ENCODE measurements around the gene WBP2NL. TPM values are rescaled to one million over a fixed set of nuclear protein-coding genes. Genes with fewer than 3 reads are reported as not detected.

Gene WBP2NL
- polyA plus RNA-seq, 1 experiment: 0.21 TPM

- no peak for DNase-seq (ENCODE audit: low read depth, low spot score)
- no peaks in the 10 kb centered on the region; the same call in 1 of the 2 replicates for H3K9me3 ChIP-seq (ENCODE audit: control insufficient read depth, insufficient read depth, low read length)
- H3K27me3 ChIP-seq (ENCODE audit: control insufficient read depth, insufficient read depth, low read length): peaks cover 61% of the 10 kb centered on the region
- ChIA-PET CTCF (no interaction called here), POLR2A (interaction anchor here (1.2 kb wide), 1 partner anchor 28 kb away, joined by 4 read pairs; the partner anchor contains the start of gene CENPM)
- no peak overlapping the region for H3K27ac ChIP-seq (ENCODE audit: low read depth, low read length)
- no peak overlapping the region for H3K4me3 ChIP-seq (ENCODE audit: low read depth, low read length)
- no peak for TF ChIP-seq CTCF (IDR thresholded peaks at IDR 0.05; ENCODE audit: low read depth, low read length)
Observed at GRCh38 chr22:41974691-41975290, 23.8 kb upstream of the WBP2NL start.

GRCh38 chr22:41975299-41976069 is 23.1 kb upstream of the WBP2NL start:
- H3K27me3 ChIP-seq (ENCODE audit: control insufficient read depth, insufficient read depth, low read length): peaks cover 60% of the 10 kb centered on the region
- no peak for TF ChIP-seq CTCF (IDR thresholded peaks at IDR 0.05; ENCODE audit: low read depth, low read length)
- CTCF ChIA-PET: no interaction called here
- no peak for DNase-seq (ENCODE audit: low read depth, low spot score)
- no peak overlapping the region for H3K27ac ChIP-seq (ENCODE audit: low read depth, low read length)
- POLR2A ChIA-PET: interaction anchor here (1.2 kb wide), 1 partner anchor 29 kb away, joined by 4 read pairs; the partner anchor contains the start of gene CENPM
- H3K9me3 ChIP-seq (ENCODE audit: control insufficient read depth, insufficient read depth, low read length): no peaks in the 10 kb centered on the region; the same call in 1 of the 2 replicates
- H3K4me3 ChIP-seq (ENCODE audit: low read depth, low read length): no peak overlapping the region

GRCh38 chr22:41976070-41976901 is 22.3 kb upstream of the WBP2NL start:
- no peak overlapping the region for H3K27ac ChIP-seq (ENCODE audit: low read depth, low read length)
- TF ChIP-seq CTCF (IDR thresholded peaks at IDR 0.05; ENCODE audit: low read depth, low read length): no peak
- peaks cover 59% of the 10 kb centered on the region for H3K27me3 ChIP-seq (ENCODE audit: control insufficient read depth, insufficient read depth, low read length)
- CTCF ChIA-PET: no interaction called here
- H3K4me3 ChIP-seq (ENCODE audit: low read depth, low read length): peak overlapping the region; percentile 43; the same call in 1 of the 2 replicates
- DNase-seq (ENCODE audit: low read depth, low spot score): no peak
- no peaks in the 10 kb centered on the region; the same call in 1 of the 2 replicates for H3K9me3 ChIP-seq (ENCODE audit: control insufficient read depth, insufficient read depth, low read length)
- POLR2A ChIA-PET: no interaction called here

- ChIA-PET POLR2A (no interaction called here), CTCF (interaction anchor here (0.7 kb wide), 1 partner anchor 65 kb away, joined by 5 read pairs; no protein-coding TSS in a partner anchor)
- TF ChIP-seq CTCF (IDR thresholded peaks at IDR 0.05; ENCODE audit: low read depth, low read length): no peak
- Histone ChIP-seq H3K4me3 (ENCODE audit: low read depth, low read length) (peak overlapping the region; percentile 31; the same call in 1 of the 2 replicates), H3K9me3 (ENCODE audit: control insufficient read depth, insufficient read depth, low read length) (no peaks in the 10 kb centered on the region; the same call in 1 of the 2 replicates), H3K27me3 (ENCODE audit: control insufficient read depth, insufficient read depth, low read length) (peaks cover 53% of the 10 kb centered on the region), H3K27ac (ENCODE audit: low read depth, low read length) (no peak overlapping the region)
- no peak for DNase-seq (ENCODE audit: low read depth, low spot score)
Observed at GRCh38 chr22:41976961-41977566, 21.5 kb upstream of the WBP2NL start.

All from AG04450 (cell line).